ENCODE results near the gene BRAT1.

BRAT1 gene

GRCh38 chr7:2488681-2489080 is 66.6 kb downstream of the BRAT1 start:
- no peak overlapping the region for H3K27ac ChIP-seq (ENCODE audit: low read length)
- H3K27me3 ChIP-seq (ENCODE audit: control insufficient read depth, insufficient read depth, low read length), result no peaks in the 10 kb centered on the region
- no peaks in the 10 kb centered on the region for H3K4me1 ChIP-seq (ENCODE audit: control insufficient read depth, low read depth, low read length)
- H3K4me3 ChIP-seq (ENCODE audit: low read length), result no peak overlapping the region
- H3K9ac ChIP-seq (ENCODE audit: low read length), result no peak overlapping the region
- no peaks in the 10 kb centered on the region for H3K9me3 ChIP-seq (ENCODE audit: control insufficient read depth, low read depth, low read length)
- no peaks in the 10 kb centered on the region for H3K36me3 ChIP-seq (ENCODE audit: control insufficient read depth, low read depth, low read length)

GRCh38 chr7:2488272-2488645 is 67.1 kb downstream of the BRAT1 start:
- no peaks in the 10 kb centered on the region for H3K9me3 ChIP-seq (ENCODE audit: control insufficient read depth, low read depth, low read length)
- no peak overlapping the region for H3K9ac ChIP-seq (ENCODE audit: low read length)
- H3K36me3 ChIP-seq (ENCODE audit: control insufficient read depth, low read depth, low read length), result no peaks in the 10 kb centered on the region
- no peak overlapping the region for H3K27ac ChIP-seq (ENCODE audit: low read length)
- H3K4me1 ChIP-seq (ENCODE audit: control insufficient read depth, low read depth, low read length), result no peaks in the 10 kb centered on the region
- H3K27me3 ChIP-seq (ENCODE audit: control insufficient read depth, insufficient read depth, low read length), result no peaks in the 10 kb centered on the region
- H3K4me3 ChIP-seq (ENCODE audit: low read length), result no peak overlapping the region
